Measurements from ENCODE around the gene HS3ST1.
A peak's percentile ranks its signal among the peaks of the same experiment; 100 is the strongest.

The HS3ST1 gene

DNA sequence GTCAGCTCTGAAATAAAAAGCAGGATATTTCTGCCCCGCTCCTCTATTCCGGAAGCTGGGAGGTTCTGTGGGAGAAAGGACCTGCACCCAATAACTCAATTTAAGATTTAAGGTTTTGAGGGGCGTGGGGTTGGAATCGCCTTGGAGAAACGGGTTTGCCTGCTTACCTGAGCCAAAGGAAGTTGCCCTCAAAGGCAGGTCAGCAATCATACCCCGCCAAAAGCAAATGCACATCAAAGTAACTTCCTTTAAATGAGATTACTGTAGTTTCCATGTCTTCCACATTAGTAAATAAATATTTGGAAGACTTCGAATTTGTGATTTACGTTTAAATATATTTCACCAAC, 978 bp upstream of the HS3ST1 start:
- no peak overlapping the region for H2AK5ac ChIP-seq (ENCODE audit: low read length)
- H2BK120ac ChIP-seq (ENCODE audit: insufficient read depth, low read length, poor library complexity): no peak overlapping the region
- no peak overlapping the region for H3K9ac ChIP-seq (ENCODE audit: low read length)
- H3K36me3 ChIP-seq (ENCODE audit: control insufficient read depth in 1 of 2, insufficient read depth in 2 of 2, low read length in 2 of 2): no peaks in the 10 kb centered on the region
- peaks cover 7% of the 10 kb centered on the region for H3K27me3 ChIP-seq (ENCODE audit: insufficient read depth, low read length)
- H3K18ac ChIP-seq (ENCODE audit: low read length): no peak overlapping the region
- H3K23ac ChIP-seq (ENCODE audit: low read length): no peak overlapping the region
- no peaks in the 10 kb centered on the region for H3K79me2 ChIP-seq (ENCODE audit: control insufficient read depth, insufficient read depth, low read length, poor library complexity)
- WGBS (ENCODE audit: extremely low coverage, insufficient coverage, insufficient read length): no CpG with 5 or more reads among the region's 8 CpGs
- H2AFZ ChIP-seq (ENCODE audit: insufficient read depth, low read length, poor library complexity): no peak overlapping the region
- peaks cover 2% of the 10 kb centered on the region for H3K79me1 ChIP-seq (ENCODE audit: low read length)
- H3K4me2 ChIP-seq (ENCODE audit: low read length): peak overlapping the region; percentile 90
- H3K9me3 ChIP-seq (ENCODE audit: insufficient read depth, low read depth, low read length): no peaks in the 10 kb centered on the region
- H4K8ac ChIP-seq (ENCODE audit: low read depth, low read length): no peak overlapping the region
- H3K27ac ChIP-seq (ENCODE audit: low read depth, low read length): no peak overlapping the region
- peaks cover 9 to 16% of the 10 kb centered on the region in 2 experiments for H3K4me1 ChIP-seq (ENCODE audit: control insufficient read depth in 1 of 2, insufficient read depth in 2 of 2, low read length in 2 of 2)
- DNase-seq: no peak
- no peak overlapping the region for H2BK12ac ChIP-seq (ENCODE audit: low read length)
- H2BK5ac ChIP-seq (ENCODE audit: low read depth, low read length, poor library complexity): no peak overlapping the region
- H3K14ac ChIP-seq (ENCODE audit: low read length): no peak overlapping the region
- no peak overlapping the region for H3K4me3 ChIP-seq (ENCODE audit: low read depth, low read length)
- no peak overlapping the region for H3K4ac ChIP-seq (ENCODE audit: low read depth, low read length)
- no peak overlapping the region for H4K12ac ChIP-seq (ENCODE audit: low read depth, low read length)
- no peak overlapping the region for H4K91ac ChIP-seq (ENCODE audit: low read depth, low read length)

DNA sequence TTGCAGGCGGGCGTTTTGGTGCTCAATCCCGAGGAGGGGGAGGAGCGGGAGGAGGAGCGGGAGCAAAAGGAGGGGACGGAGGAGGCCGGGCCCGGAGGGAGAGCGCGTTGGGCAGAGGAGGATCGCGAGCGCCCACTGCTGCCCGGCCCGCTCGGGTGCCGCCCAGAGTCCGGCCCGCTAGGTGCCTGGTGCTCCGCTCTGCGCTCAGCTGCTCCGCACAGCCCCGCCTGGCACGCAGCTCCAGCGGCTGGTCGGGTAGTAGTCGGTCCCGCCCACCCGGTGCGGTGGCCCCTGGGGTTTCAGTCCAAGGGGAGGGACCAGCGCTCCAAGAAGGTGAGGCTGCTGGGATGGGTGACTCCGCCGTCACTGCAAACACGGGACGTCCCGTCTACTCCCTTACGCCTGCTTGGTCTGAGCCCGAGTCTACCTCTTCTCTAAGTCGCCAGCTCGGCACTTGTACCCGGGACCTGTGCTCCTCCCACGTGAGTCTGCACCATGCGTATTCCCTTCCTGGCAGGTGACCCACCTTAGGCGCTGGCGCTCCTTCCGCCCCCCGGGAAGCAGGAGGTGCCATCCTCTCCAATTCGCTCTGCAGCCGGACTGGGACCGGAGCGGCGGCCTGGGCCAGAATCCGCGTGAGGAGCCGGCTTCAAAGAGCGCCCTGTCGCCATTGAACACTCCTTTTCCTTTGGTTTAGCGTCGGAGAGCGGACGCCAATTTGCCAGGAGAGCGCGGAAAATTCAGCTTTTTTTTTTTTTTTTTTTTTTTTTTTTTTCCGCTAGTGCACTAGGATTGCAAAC, 405 bp upstream of the HS3ST1 start:
- Histone ChIP-seq H4K8ac (ENCODE audit: low read depth, low read length) (peak overlapping the region; percentile 20), H3K18ac (ENCODE audit: low read length) (no peak overlapping the region), H2AFZ (ENCODE audit: insufficient read depth, low read length, poor library complexity) (peak overlapping the region; percentile 65), H4K91ac (ENCODE audit: low read depth, low read length) (no peak overlapping the region), H3K23ac (ENCODE audit: low read length) (no peak overlapping the region), H3K27ac (ENCODE audit: low read depth, low read length) (no peak overlapping the region), H3K4me2 (ENCODE audit: low read length) (peak overlapping the region; percentile 90), H3K79me2 (ENCODE audit: control insufficient read depth, insufficient read depth, low read length, poor library complexity) (no peaks in the 10 kb centered on the region), H3K79me1 (ENCODE audit: low read length) (peaks cover 2% of the 10 kb centered on the region), H3K36me3 (ENCODE audit: control insufficient read depth in 1 of 2, insufficient read depth in 2 of 2, low read length in 2 of 2) (no peaks in the 10 kb centered on the region), H3K9me3 (ENCODE audit: insufficient read depth, low read depth, low read length) (no peaks in the 10 kb centered on the region), H2BK120ac (ENCODE audit: insufficient read depth, low read length, poor library complexity) (no peak overlapping the region), H3K27me3 (ENCODE audit: insufficient read depth, low read length) (peaks cover 7% of the 10 kb centered on the region), H2AK5ac (ENCODE audit: low read length) (no peak overlapping the region), H2BK5ac (ENCODE audit: low read depth, low read length, poor library complexity) (no peak overlapping the region), H3K4me3 (ENCODE audit: low read depth, low read length) (peak overlapping the region; percentile 75), H3K4me1 (ENCODE audit: control insufficient read depth in 1 of 2, insufficient read depth in 2 of 2, low read length in 2 of 2) (peaks cover 9 to 16% of the 10 kb centered on the region in 2 experiments), H3K4ac (ENCODE audit: low read depth, low read length) (no peak overlapping the region), H3K9ac (ENCODE audit: low read length) (no peak overlapping the region), H2BK12ac (ENCODE audit: low read length) (no peak overlapping the region), H3K14ac (ENCODE audit: low read length) (no peak overlapping the region), H4K12ac (ENCODE audit: low read depth, low read length) (no peak overlapping the region)
- peak; percentile 84 to 91 for DNase-seq
- no CpG with 5 or more reads among the region's 64 CpGs for WGBS (ENCODE audit: extremely low coverage, insufficient coverage, insufficient read length)

DNA sequence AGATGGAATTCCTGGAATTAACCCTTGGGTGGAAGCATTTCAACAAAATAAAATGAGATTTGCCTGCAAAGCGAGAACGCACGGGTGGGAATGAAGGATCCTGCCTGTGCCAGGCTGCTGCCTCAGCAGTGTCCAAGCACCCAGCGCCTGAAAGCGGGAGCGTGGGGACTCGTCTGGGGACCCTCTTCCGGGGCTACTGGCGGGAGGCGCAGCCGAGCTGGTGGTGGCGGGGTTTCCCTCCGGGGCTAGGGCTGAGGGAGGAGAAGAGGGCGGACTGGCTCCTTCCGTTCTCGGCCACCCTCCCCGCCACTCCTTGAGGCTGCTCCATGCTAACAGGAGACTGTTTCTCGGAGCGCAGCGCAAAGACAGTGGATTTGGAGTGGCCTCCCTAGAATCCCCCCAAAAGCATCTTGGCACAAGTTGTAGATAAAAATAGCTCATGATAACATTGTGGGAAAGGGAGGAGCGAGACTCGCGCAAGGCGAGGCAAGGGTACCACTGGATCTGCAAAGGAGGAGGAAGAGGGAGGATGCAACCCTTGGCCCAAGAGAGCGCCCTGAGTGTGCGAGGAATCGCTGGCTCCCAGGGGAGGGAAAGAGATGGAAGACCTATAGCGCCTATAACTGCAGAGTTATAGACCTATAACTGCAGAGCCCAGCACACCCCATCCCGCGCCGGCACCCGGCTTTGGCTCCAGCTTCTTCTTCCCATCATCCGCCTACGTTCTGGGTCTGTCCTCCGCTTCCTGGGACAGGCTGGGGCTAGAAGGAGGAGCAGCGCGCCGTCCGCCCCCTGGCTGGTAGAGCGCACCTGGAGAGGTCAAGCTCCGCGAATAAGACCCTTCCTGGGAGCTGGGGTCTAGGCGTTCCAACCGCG, 1.3 kb downstream of the HS3ST1 start:
- Histone ChIP-seq H2BK120ac (ENCODE audit: insufficient read depth, low read length, poor library complexity) (no peak overlapping the region), H3K4me3 (ENCODE audit: low read depth, low read length) (peak overlapping the region; percentile 60), H4K91ac (ENCODE audit: low read depth, low read length) (no peak overlapping the region), H3K27me3 (ENCODE audit: insufficient read depth, low read length) (peaks cover 7% of the 10 kb centered on the region), H3K18ac (ENCODE audit: low read length) (no peak overlapping the region), H3K9me3 (ENCODE audit: insufficient read depth, low read depth, low read length) (no peaks in the 10 kb centered on the region), H2AK5ac (ENCODE audit: low read length) (no peak overlapping the region), H2AFZ (ENCODE audit: insufficient read depth, low read length, poor library complexity) (no peak overlapping the region), H3K14ac (ENCODE audit: low read length) (no peak overlapping the region), H3K9ac (ENCODE audit: low read length) (no peak overlapping the region), H4K8ac (ENCODE audit: low read depth, low read length) (no peak overlapping the region), H3K23ac (ENCODE audit: low read length) (no peak overlapping the region), H3K4me2 (ENCODE audit: low read length) (peak overlapping the region; percentile 90), H2BK5ac (ENCODE audit: low read depth, low read length, poor library complexity) (no peak overlapping the region), H3K4me1 (ENCODE audit: control insufficient read depth in 1 of 2, insufficient read depth in 2 of 2, low read length in 2 of 2) (peaks cover 9 to 16% of the 10 kb centered on the region in 2 experiments), H3K27ac (ENCODE audit: low read depth, low read length) (no peak overlapping the region), H3K4ac (ENCODE audit: low read depth, low read length) (no peak overlapping the region), H3K79me1 (ENCODE audit: low read length) (peaks cover 2% of the 10 kb centered on the region), H3K36me3 (ENCODE audit: control insufficient read depth in 1 of 2, insufficient read depth in 2 of 2, low read length in 2 of 2) (no peaks in the 10 kb centered on the region), H2BK12ac (ENCODE audit: low read length) (no peak overlapping the region), H3K79me2 (ENCODE audit: control insufficient read depth, insufficient read depth, low read length, poor library complexity) (no peaks in the 10 kb centered on the region), H4K12ac (ENCODE audit: low read depth, low read length) (no peak overlapping the region)
- WGBS (ENCODE audit: extremely low coverage, insufficient coverage, insufficient read length): no CpG with 5 or more reads among the region's 45 CpGs
- no peak for DNase-seq

DNA sequence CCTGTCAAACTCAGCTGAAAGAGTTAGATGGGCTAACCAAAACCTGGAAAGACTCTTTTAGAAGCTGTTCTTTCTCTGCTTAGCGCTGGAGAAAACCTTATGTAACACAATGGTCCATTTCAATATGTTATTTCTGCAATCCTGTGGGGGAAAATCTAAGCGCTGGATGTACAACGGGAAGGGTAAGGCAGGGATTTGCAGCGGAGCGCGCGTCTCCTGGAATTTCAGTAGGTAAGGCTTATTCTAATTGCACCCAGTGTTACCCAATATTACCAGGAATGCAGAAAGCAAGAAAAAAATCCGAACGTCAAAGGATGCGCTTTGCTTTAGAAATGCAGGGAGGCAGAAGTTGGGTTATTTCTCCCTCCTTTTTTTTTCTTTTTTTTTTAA, 2.0 kb downstream of the HS3ST1 start:
- no peaks in the 10 kb centered on the region for H3K79me2 ChIP-seq (ENCODE audit: control insufficient read depth, insufficient read depth, low read length, poor library complexity)
- no peak overlapping the region for H3K4me3 ChIP-seq (ENCODE audit: low read depth, low read length)
- no peak overlapping the region for H3K18ac ChIP-seq (ENCODE audit: low read length)
- no peak overlapping the region for H2BK5ac ChIP-seq (ENCODE audit: low read depth, low read length, poor library complexity)
- no peak overlapping the region for H2AFZ ChIP-seq (ENCODE audit: insufficient read depth, low read length, poor library complexity)
- H3K79me1 ChIP-seq (ENCODE audit: low read length): peaks cover 2% of the 10 kb centered on the region
- H3K23ac ChIP-seq (ENCODE audit: low read length): no peak overlapping the region
- no peak overlapping the region for H4K91ac ChIP-seq (ENCODE audit: low read depth, low read length)
- no peak overlapping the region for H2BK120ac ChIP-seq (ENCODE audit: insufficient read depth, low read length, poor library complexity)
- no peak overlapping the region for H3K27ac ChIP-seq (ENCODE audit: low read depth, low read length)
- H3K36me3 ChIP-seq (ENCODE audit: control insufficient read depth in 1 of 2, insufficient read depth in 2 of 2, low read length in 2 of 2): no peaks in the 10 kb centered on the region
- no peak overlapping the region for H2AK5ac ChIP-seq (ENCODE audit: low read length)
- peak; percentile 21 to 77 for DNase-seq
- H3K4me1 ChIP-seq (ENCODE audit: control insufficient read depth in 1 of 2, insufficient read depth in 2 of 2, low read length in 2 of 2): peaks cover 9 to 16% of the 10 kb centered on the region in 2 experiments
- no peak overlapping the region for H4K8ac ChIP-seq (ENCODE audit: low read depth, low read length)
- H3K9ac ChIP-seq (ENCODE audit: low read length): no peak overlapping the region
- WGBS (ENCODE audit: extremely low coverage, insufficient coverage, insufficient read length): no CpG with 5 or more reads among the region's 10 CpGs
- H2BK12ac ChIP-seq (ENCODE audit: low read length): no peak overlapping the region
- peak overlapping the region; percentile 90 for H3K4me2 ChIP-seq (ENCODE audit: low read length)
- H4K12ac ChIP-seq (ENCODE audit: low read depth, low read length): no peak overlapping the region
- peaks cover 7% of the 10 kb centered on the region for H3K27me3 ChIP-seq (ENCODE audit: insufficient read depth, low read length)
- no peaks in the 10 kb centered on the region for H3K9me3 ChIP-seq (ENCODE audit: insufficient read depth, low read depth, low read length)
- no peak overlapping the region for H3K4ac ChIP-seq (ENCODE audit: low read depth, low read length)
- H3K14ac ChIP-seq (ENCODE audit: low read length): no peak overlapping the region
